ENCODE results near the gene FGFBP1.

Gene FGFBP1

GRCh38 chr4:15901998-15902397, 36.5 kb downstream of the FGFBP1 start:
- Histone ChIP-seq H3K27ac (replicated peaks; ENCODE audit: low read length) (no peak overlapping the region), H3K18ac (ENCODE audit: low read length) (no peak overlapping the region), H3K9me3 (replicated peaks in 1 of 2; ENCODE audit: control insufficient read depth in 2 of 2, insufficient read depth in 1 of 2, low read depth in 1 of 2, low read length in 2 of 2) (peaks cover 0 to 4% of the 10 kb centered on the region in 2 donors), H3K14ac (ENCODE audit: low read length) (no peak overlapping the region), H2BK120ac (ENCODE audit: low read depth, low read length) (no peak overlapping the region), H3K4me2 (ENCODE audit: insufficient read depth, low read length, poor library complexity, severe bottlenecking) (no peak overlapping the region), H2BK15ac (ENCODE audit: low read length) (no peak overlapping the region), H2BK5ac (ENCODE audit: low read length) (no peak overlapping the region), H4K91ac (ENCODE audit: low read depth, low read length, poor library complexity) (no peak overlapping the region), H3K36me3 (replicated peaks in 1 of 2; ENCODE audit: control insufficient read depth in 2 of 2, insufficient read depth in 2 of 2, low read length in 2 of 2) (no peaks in the 10 kb centered on the region), H3K27me3 (ENCODE audit: control insufficient read depth in 3 of 3, insufficient read depth in 3 of 3, low read depth in 1 of 3, low read length in 3 of 3) (peaks cover 0 to 14% (median 0%) of the 10 kb centered on the region in 3 experiments), H3K4ac (ENCODE audit: low read length) (no peak overlapping the region), H3K79me1 (ENCODE audit: low read depth, low read length) (no peaks in the 10 kb centered on the region), H3K23ac (ENCODE audit: low read depth, low read length, poor library complexity) (no peak overlapping the region), H2BK12ac (ENCODE audit: low read length) (no peak overlapping the region), H3K4me3 (ENCODE audit: low read length in 2 of 2) (no peak overlapping the region), H2AFZ (ENCODE audit: low read length) (no peak overlapping the region), H3K9ac (ENCODE audit: low read depth, low read length, poor library complexity) (no peak overlapping the region), H2AK5ac (ENCODE audit: low read depth, low read length) (no peak overlapping the region), H4K8ac (ENCODE audit: low read depth, low read length) (no peak overlapping the region), H3K4me1 (ENCODE audit: control insufficient read depth in 2 of 2, insufficient read depth in 1 of 2, low read depth in 1 of 2, low read length in 2 of 2) (peaks cover 0 to 3% of the 10 kb centered on the region in 2 donors)
- WGBS, 2 donors (ENCODE audit: extremely low coverage in 2 of 2, insufficient read length in 2 of 2, insufficient replicate concordance in 1 of 2): no CpG with 5 or more reads among the region's 2 CpGs
- no peak for DNase-seq (ENCODE audit: low spot score)

DNA sequence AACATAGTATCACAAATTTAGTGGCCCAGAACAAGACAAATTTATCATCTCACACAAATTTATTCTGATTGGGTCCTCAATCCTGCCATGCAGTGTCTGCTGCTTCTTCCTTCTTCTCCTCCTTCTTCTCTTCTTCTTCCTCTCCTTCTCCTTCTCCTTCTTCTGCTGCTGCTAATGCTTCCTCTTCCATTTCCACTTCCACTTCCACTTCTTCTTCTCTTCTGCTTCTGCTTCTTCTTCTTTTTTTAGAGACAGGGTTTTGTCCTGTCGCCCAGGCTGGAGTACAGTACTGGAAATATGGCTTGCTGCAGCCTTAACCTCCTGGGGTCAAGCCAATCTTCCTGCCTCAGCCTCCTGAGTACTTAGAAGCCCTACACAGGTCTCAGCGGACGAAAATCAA, 37.5 kb downstream of the FGFBP1 start:
- no peak overlapping the region for H2BK120ac ChIP-seq (ENCODE audit: low read depth, low read length)
- no peaks in the 10 kb centered on the region for H3K79me1 ChIP-seq (ENCODE audit: low read depth, low read length)
- no peak overlapping the region for H3K4me2 ChIP-seq (ENCODE audit: insufficient read depth, low read length, poor library complexity, severe bottlenecking)
- no peak overlapping the region for H2BK12ac ChIP-seq (ENCODE audit: low read length)
- peaks cover 0 to 4% of the 10 kb centered on the region in 2 donors for H3K9me3 ChIP-seq (replicated peaks in 1 of 2; ENCODE audit: control insufficient read depth in 2 of 2, insufficient read depth in 1 of 2, low read depth in 1 of 2, low read length in 2 of 2)
- WGBS, 2 donors (ENCODE audit: extremely low coverage in 2 of 2, insufficient read length in 2 of 2, insufficient replicate concordance in 1 of 2): no CpG with 5 or more reads among the region's 3 CpGs
- no peak overlapping the region for H4K91ac ChIP-seq (ENCODE audit: low read depth, low read length, poor library complexity)
- H3K18ac ChIP-seq (ENCODE audit: low read length): no peak overlapping the region
- H3K23ac ChIP-seq (ENCODE audit: low read depth, low read length, poor library complexity): no peak overlapping the region
- H2AFZ ChIP-seq (ENCODE audit: low read length): no peak overlapping the region
- no peak overlapping the region for H2BK15ac ChIP-seq (ENCODE audit: low read length)
- no peak overlapping the region for H3K4me3 ChIP-seq (ENCODE audit: low read length in 2 of 2)
- no peaks in the 10 kb centered on the region for H3K36me3 ChIP-seq (replicated peaks in 1 of 2; ENCODE audit: control insufficient read depth in 2 of 2, insufficient read depth in 2 of 2, low read length in 2 of 2)
- no peak overlapping the region for H3K27ac ChIP-seq (replicated peaks; ENCODE audit: low read length)
- no peak overlapping the region for H4K8ac ChIP-seq (ENCODE audit: low read depth, low read length)
- no peak overlapping the region for H2BK5ac ChIP-seq (ENCODE audit: low read length)
- no peak overlapping the region for H3K14ac ChIP-seq (ENCODE audit: low read length)
- H3K4ac ChIP-seq (ENCODE audit: low read length): no peak overlapping the region
- H3K27me3 ChIP-seq (ENCODE audit: control insufficient read depth in 3 of 3, insufficient read depth in 3 of 3, low read depth in 1 of 3, low read length in 3 of 3): peaks cover 0 to 8% (median 0%) of the 10 kb centered on the region in 3 experiments
- no peaks in the 10 kb centered on the region for H3K4me1 ChIP-seq (ENCODE audit: control insufficient read depth in 2 of 2, insufficient read depth in 1 of 2, low read depth in 1 of 2, low read length in 2 of 2)
- no peak overlapping the region for H2AK5ac ChIP-seq (ENCODE audit: low read depth, low read length)
- no peak for DNase-seq (ENCODE audit: low spot score)
- H3K9ac ChIP-seq (ENCODE audit: low read depth, low read length, poor library complexity): no peak overlapping the region

DNA sequence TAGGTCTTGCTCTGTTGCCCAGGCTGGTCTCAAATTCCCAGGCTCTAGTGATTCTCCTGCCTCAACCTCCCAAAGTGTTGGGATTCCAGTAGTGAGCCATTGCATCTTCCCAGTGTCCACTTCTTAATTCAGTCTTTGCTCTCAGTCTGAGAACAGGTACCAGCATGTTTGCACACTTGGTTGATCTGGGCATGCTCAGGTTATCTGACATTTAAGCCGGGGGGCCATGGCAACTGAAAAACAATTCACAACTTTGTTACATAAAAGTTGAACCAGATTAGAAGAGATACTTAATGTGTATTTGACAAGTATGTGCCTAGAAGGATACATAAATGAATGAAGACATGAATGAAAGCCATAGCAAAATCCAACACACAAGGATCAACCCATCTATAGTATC, 39.0 kb downstream of the FGFBP1 start:
- Histone ChIP-seq H3K14ac (ENCODE audit: low read length) (no peak overlapping the region), H3K4ac (ENCODE audit: low read length) (no peak overlapping the region), H3K27ac (replicated peaks; ENCODE audit: low read length) (no peak overlapping the region), H2BK15ac (ENCODE audit: low read length) (no peak overlapping the region), H3K9ac (ENCODE audit: low read depth, low read length, poor library complexity) (no peak overlapping the region), H2BK120ac (ENCODE audit: low read depth, low read length) (no peak overlapping the region), H3K9me3 (replicated peaks in 1 of 2; ENCODE audit: control insufficient read depth in 2 of 2, insufficient read depth in 1 of 2, low read depth in 1 of 2, low read length in 2 of 2) (peaks cover 0 to 1% of the 10 kb centered on the region in 2 donors), H2AFZ (ENCODE audit: low read length) (no peak overlapping the region), H2BK12ac (ENCODE audit: low read length) (no peak overlapping the region), H2AK5ac (ENCODE audit: low read depth, low read length) (no peak overlapping the region), H3K18ac (ENCODE audit: low read length) (no peak overlapping the region), H3K27me3 (ENCODE audit: control insufficient read depth in 3 of 3, insufficient read depth in 3 of 3, low read depth in 1 of 3, low read length in 3 of 3) (no peaks in the 10 kb centered on the region), H3K4me2 (ENCODE audit: insufficient read depth, low read length, poor library complexity, severe bottlenecking) (no peak overlapping the region), H2BK5ac (ENCODE audit: low read length) (no peak overlapping the region), H3K79me1 (ENCODE audit: low read depth, low read length) (no peaks in the 10 kb centered on the region), H3K4me3 (ENCODE audit: low read length in 2 of 2) (no peak overlapping the region), H4K91ac (ENCODE audit: low read depth, low read length, poor library complexity) (no peak overlapping the region), H4K8ac (ENCODE audit: low read depth, low read length) (no peak overlapping the region), H3K36me3 (replicated peaks in 1 of 2; ENCODE audit: control insufficient read depth in 2 of 2, insufficient read depth in 2 of 2, low read length in 2 of 2) (no peaks in the 10 kb centered on the region), H3K23ac (ENCODE audit: low read depth, low read length, poor library complexity) (no peak overlapping the region), H3K4me1 (ENCODE audit: control insufficient read depth in 2 of 2, insufficient read depth in 1 of 2, low read depth in 1 of 2, low read length in 2 of 2) (no peaks in the 10 kb centered on the region)
- WGBS, 2 donors (ENCODE audit: extremely low coverage in 2 of 2, insufficient read length in 2 of 2, insufficient replicate concordance in 1 of 2): no CpG with 5 or more reads among the region's 1 CpG
- DNase-seq (ENCODE audit: low spot score): no peak

GRCh38 chr4:15898902-15899301, 39.6 kb downstream of the FGFBP1 start:
- Histone ChIP-seq H3K27ac (replicated peaks; ENCODE audit: low read length) (no peak overlapping the region), H3K36me3 (replicated peaks in 1 of 2; ENCODE audit: control insufficient read depth in 2 of 2, insufficient read depth in 2 of 2, low read length in 2 of 2) (no peaks in the 10 kb centered on the region), H2BK15ac (ENCODE audit: low read length) (no peak overlapping the region), H3K23ac (ENCODE audit: low read depth, low read length, poor library complexity) (no peak overlapping the region), H3K79me1 (ENCODE audit: low read depth, low read length) (no peaks in the 10 kb centered on the region), H3K27me3 (ENCODE audit: control insufficient read depth in 3 of 3, insufficient read depth in 3 of 3, low read depth in 1 of 3, low read length in 3 of 3) (no peaks in the 10 kb centered on the region), H2BK5ac (ENCODE audit: low read length) (no peak overlapping the region), H3K4me3 (ENCODE audit: low read length in 2 of 2) (no peak overlapping the region), H2AFZ (ENCODE audit: low read length) (no peak overlapping the region), H3K4me1 (ENCODE audit: control insufficient read depth in 2 of 2, insufficient read depth in 1 of 2, low read depth in 1 of 2, low read length in 2 of 2) (no peaks in the 10 kb centered on the region), H2AK5ac (ENCODE audit: low read depth, low read length) (no peak overlapping the region), H3K4ac (ENCODE audit: low read length) (no peak overlapping the region), H2BK12ac (ENCODE audit: low read length) (no peak overlapping the region), H3K9me3 (replicated peaks in 1 of 2; ENCODE audit: control insufficient read depth in 2 of 2, insufficient read depth in 1 of 2, low read depth in 1 of 2, low read length in 2 of 2) (no peaks in the 10 kb centered on the region), H2BK120ac (ENCODE audit: low read depth, low read length) (no peak overlapping the region), H4K91ac (ENCODE audit: low read depth, low read length, poor library complexity) (no peak overlapping the region), H3K18ac (ENCODE audit: low read length) (no peak overlapping the region), H3K9ac (ENCODE audit: low read depth, low read length, poor library complexity) (no peak overlapping the region), H3K4me2 (ENCODE audit: insufficient read depth, low read length, poor library complexity, severe bottlenecking) (no peak overlapping the region), H4K8ac (ENCODE audit: low read depth, low read length) (no peak overlapping the region), H3K14ac (ENCODE audit: low read length) (no peak overlapping the region)
- no peak for DNase-seq (ENCODE audit: low spot score)
